Islet of Langerhans (tissue), 1 donor: ENCODE measurements around the gene SDS.
A peak's percentile ranks its signal among the peaks of the same experiment; 100 is the strongest.

Source experiments
- FAIRE-seq: peaks from one replicate; lab custom pipeline; 2011; peaks lifted over from hg19 to GRCh38; lab: Jason Lieb, UNC

SDS gene

DNA sequence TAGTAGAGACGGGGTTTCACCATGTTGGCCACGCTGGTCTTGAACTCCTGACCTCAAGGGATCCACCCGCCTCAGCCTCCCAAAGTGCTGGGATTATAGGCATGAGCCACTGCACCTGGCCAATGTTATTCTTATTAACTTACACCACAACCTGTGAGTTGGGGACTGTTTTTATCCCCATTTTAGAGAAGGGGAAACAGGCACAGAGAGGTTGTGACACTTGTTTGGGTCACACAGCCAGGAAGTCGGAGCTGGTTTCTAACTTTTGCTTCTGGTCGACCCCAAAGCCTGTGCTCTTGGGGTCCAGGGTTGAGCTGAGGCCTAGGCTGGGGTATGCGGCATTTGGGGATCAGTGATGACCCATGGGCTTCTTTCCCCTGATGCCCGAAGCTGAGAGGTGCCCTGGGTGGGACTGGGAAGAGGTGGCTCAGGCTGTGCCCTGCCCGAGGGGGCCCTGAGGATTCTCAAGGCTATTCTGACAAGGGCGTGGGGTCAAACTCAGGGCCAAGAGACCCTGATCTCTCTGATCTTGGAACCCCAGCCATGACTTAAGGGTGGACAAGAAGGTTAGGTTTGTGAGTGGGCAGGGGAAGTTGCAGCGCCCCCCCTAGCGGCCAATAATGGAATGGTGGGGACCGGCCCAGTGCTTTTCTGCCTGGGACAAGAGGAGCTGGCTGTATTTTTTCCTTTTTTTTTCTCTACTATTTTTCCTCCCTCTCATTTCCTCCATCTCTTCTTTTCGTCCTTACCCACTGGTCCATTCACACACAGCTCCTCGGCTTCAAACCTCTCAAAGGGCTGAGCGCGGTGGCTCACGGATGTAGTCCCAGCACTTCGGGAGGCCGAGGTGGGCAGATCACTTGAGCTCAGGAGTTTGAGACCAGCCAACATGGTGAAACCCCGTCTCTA is 21.5 kb upstream of the SDS start:
- no peak for FAIRE-seq

- no peak for FAIRE-seq
Measured at GRCh38 chr12:113424456-113424855, 20.8 kb upstream of the SDS start.

DNA sequence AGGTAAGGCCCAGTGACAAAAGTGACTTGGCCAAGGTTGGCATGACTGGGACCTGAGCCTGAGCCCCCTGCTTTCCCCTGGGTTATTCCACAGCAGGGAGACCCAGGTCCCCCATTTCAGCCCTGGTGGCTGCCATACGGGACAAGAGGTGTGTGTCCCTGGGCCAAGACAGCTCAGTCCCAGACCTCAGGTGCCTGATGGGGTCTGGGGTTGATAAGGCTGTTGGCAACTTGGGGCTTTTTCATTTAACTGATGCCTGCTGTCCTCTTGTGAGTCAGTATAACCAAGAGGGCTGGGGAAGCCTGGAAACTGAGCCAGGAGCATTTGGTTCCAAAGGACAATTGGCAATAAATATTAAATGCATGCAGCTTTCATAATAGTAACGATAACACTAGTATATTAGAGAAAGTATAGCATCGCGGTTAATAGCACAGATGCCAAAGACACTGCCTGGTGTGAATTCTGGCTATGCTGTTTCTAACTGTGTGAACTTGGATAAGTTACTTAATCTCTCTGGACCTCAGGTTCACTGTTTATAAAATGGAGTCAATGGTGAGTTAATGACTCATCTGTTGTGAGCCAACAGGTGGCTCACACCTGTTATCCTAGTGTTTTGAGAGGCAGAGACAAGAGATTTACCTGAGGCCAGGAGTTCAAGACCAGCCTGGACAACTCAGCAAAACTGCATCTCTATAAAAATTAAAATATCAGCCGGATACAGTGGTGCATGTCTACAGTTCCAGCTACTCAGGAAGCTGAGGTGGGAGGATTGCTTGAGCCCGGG is 19.4 kb upstream of the SDS start:
- no peak for FAIRE-seq

DNA sequence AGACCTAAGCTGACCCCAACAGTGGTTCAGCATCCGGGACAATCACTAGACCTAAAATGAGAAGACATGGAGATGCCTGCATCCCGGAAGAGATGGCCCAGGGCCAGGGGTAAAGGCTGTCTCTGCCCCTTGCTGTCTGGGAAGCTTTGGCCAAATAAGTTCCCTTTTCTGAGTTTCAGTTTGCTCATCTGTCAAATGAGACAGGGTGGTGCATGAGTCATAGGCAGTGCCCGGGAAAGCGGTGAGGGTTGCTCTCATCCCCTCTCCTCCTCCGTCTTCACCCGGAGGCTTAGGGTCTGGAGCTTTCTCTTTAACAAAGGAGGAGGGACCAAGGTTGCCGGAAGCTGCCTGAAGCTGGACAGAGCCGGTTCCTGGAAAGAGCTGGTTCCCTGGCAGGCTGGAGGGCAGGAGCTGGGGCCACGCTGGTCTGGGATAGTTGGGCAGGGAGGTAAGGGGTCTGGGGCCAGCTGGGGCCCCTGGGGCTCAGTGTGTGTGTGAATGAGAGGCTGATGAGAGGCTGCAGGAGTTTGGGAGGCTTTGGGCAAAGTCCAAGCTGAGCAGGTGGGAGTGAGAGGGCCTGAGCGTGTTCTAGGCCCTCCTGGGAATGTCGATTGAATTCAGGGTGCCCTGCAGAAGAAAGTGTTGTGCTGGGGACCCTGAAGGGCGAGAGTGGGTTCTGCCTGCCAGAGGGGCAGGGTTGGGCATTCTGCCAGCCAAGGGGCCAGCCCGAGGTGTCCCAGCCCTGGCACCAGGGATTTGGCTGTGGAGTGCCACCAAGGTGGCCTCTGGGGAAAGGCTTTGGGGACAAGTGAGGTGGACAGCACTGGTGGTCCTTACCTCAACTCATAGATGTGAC is 18.6 kb upstream of the SDS start, which contains the start of gene SDSL:
Gene SDSL (plus strand): TSS at position 351 of the 856 bp plus-strand sequence. CDS start 5,603 bp downstream, outside the sequence.
- FAIRE-seq = peak; percentile 24

GRCh38 chr12:113420996-113421595 is 17.4 kb upstream of the SDS start:
- no peak for FAIRE-seq

GRCh38 chr12:113418213-113418879 is 14.7 kb upstream of the SDS start:
- FAIRE-seq = no peak

DNA sequence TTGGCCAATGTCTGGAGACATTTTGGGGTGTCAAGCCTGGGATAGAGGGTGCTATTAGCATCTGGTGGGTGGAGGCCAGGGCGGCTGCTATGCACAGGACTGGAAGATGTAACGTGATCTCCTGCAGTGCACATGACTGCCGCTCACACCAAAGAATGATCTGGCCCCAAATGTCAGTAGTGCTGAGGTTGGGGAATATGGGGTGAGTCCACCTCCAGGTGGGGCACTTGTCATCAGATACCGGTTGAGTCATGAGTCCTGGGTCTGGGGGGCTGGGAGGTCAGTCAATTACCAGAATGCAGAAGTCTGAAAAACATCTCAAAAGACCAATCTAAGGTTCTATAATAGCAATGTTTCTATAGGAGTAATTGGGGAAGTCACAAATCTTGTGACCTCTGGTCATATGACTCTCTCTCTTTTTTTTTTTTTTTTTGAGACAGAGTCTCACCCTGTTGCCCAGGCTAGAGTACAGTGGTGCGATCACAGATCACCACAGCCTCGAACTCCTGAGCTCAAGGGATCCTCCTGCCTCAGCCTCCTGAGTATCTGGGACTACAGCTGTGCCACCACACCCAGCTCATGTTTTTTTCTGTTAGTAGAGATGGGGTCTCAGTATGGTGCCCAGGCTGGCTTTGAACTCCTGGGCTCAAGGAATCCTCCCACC is 12.5 kb upstream of the SDS start:
- FAIRE-seq = no peak

DNA sequence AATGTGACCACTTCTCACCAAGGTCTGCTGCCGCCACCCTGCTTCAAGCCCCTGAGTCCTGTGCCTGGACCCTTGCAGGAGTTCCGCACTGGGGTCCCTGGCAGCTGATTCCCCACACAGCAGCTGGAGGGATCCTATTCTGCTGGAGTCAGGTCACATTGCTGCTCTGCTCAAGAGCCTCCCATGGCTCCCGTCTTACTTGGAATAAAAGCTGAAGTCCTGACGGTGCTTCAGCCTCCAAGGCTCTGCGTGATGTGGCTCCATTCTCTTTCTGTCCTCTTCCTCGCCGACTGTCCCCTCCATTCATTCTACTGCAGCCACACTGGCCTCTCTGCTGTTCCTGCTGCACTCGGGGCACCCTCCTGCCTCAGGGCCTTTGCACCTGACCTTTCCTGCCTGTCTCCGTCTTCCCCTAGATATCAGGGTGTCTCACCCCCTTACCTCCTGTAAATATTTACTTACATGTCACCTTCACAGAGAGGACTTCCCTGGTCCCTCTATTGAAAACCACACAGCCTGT is 10.9 kb upstream of the SDS start:
- FAIRE-seq = no peak

GRCh38 chr12:113413488-113413939 is 9.8 kb upstream of the SDS start:
- FAIRE-seq = no peak

DNA sequence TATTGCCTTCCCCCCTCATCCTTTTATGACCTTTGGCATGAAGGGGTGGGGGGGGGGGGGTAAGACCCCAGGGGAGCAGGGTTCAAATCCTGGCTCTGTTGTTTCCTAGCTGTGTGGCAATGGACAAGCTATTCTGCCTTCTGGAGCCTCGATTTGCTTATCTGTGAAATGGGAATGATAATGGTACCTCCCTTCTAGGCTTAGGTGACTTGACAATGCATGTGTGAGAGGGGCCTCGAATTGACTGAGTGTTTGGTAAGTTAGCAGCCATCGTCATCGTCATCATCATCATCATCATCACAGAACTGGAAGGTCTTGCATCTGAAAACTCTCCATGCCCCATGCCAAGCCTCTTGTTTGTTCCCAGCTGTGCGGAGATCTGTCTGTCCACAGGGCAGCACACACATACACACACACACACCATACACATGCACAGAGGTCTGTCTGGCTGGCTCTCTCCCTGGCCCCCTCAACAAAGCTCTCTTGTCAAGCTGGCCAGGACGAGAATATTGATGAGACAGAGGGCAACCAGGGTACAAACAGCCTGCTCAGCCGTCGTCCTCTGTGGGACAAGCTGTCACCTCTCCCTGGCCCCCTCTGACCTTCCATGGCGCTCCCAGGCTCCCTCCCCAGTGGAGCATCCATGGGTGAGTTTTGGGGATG is 5.9 kb upstream of the SDS start:
- FAIRE-seq = no peak

DNA sequence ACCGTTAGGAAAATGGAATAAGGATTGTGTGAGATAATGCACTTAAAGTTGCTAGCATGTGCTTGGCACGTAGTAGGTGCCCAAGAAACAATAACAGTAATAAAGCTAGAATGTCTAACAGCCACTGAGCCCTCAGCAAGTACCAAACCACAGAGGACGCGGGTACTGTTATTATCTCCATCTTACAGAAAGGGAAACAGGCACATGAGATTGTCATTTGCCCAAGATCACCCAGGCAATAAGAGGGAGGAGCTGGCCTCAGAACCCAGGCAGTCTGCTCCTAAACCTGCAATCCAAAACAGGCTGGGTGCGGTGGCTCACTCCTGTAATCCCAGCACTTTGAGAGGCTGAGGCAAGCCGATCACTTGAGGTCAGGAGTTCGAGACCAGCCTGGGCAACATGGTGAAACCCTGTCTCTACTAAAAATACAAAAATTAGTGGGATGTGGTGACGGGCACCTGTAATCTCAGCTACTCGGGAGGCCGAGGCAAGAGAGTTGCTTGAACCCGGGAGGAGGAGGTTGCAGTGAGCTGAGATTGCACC is 5.1 kb upstream of the SDS start:
- no peak for FAIRE-seq

DNA sequence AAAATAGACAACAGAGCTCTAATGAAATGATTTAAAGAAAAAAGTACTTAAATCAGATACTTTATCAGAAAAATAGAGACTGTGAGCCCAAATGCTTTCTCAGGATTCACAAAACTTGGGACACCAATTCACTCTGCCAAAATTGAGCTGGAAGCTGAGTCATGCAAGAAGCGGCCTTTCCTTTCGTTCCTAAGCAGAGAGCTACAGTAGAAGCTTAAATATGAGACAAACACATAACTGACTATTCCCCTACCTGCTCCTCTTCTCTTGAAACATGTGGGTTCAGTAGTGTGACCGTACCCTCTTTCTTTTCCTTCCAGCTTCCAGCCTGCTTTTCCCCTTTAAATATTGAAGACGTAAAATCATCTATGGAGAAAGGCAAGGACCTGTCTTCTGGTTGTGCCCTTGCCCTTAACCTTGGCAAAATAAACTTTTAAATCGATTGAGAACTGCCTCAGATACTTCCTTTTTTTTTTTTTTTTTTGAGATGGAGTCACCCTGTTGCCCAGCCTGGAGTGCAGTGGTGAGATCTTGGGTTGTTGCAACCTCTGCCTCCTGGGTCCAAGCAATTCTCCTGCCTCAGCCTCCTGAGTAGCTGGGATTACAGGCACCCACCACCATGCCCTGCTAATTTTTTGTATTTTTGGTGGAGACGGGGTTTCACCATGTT is 4.4 kb upstream of the SDS start:
- FAIRE-seq = no peak

DNA sequence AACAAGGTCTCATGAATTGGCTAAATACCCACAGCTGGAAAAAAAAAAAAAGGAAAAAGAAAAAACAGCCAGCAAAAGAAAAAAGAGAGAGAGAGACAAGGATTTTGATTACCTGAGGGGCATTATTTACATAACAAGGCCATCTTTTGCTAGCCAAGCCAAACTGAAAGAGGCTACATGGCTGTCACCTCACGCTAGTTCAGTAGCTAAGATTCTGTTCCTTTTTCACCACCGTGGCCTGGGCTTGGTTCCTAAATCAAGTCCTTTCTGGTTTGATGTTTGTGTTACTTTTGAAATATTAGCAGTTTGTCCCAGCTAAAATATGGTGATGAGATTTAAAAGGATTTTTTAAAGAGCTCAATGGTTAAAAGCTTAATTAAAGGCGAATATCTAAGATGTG is 2.0 kb upstream of the SDS start:
- FAIRE-seq = no peak

GRCh38 chr12:113402586-113403260 is 964 bp downstream of the SDS start:
- no peak for FAIRE-seq

DNA sequence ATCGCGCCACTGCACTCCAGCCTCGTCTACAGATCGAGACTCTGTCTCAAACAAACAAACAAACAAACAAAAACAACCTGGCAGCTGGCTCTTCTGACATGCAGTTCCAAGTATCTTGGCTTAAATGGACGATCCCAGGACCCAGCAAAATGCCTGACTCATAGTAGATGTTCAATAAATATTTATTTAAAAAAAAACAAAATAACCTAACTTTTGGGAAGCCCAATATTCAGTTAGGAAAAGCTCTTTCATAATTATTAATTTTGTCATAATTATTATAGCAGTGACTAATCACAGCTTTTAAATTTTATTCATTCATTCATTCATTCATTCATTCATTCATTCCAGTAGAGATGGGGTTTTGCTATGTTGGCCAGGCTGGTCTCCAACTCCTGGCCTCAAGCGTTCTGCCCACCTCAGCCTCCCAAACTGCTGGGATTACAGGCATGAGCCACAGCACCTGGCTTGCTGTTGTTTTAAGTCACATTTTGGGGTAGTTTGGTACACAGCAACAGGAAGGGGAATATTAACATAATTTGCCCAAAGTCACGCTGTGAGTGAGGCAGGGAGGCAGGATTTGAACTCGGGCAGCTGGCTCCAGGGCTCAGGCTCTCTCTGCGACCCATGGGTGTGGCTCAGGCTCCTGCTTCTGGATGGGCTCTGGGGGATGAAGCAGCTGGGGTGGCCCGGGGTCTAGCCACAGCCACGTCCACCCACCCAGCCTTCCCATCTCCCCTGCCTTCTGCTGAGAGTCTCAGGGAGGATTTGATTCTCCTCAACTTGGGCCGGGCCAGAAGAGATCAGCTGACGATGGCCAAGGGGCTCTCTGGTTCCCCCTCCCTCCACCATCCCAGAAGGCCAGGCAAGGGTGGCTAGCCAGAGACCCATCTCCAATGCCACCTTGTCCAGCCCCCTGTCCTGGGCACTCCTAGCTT is 2.4 kb downstream of the SDS start:
- FAIRE-seq = no peak

DNA sequence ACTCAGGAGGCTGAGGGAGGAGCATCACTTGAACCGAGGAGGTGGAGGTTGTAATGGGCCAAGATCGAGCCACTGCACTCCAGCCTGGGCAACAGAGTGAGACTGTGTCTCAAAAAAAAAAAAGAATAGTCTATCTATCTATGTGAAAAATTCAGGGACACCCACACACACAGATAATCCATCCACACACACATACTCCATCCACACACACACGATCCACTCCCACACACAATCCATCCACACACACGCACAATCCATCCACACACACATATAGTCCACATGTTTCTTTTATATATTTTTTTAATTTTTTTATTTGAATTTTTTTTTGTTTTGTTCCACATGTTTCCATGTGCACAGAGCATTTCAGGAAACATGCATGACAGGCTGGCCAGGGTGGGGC is 3.3 kb downstream of the SDS start:
- no peak for FAIRE-seq

DNA sequence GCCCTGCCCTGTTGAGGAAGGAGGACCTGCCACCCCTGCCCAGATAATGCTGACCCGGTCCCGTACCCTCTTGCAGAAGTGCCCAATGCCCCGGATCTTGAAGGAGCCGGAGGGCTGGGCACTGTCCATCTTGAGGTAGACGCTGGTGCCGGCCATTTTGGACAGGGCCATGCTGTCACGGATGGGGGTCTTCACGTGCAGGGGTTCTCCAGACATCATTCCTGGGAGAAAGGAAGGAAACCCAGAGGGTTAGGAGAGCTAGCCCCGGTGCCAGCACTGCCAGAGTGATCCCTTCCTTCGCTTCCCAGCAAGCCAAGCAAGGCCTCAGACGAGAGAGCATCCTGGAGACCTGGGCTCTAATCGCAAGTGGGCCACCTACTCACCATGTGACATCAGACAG is 4.2 kb downstream of the SDS start:
- FAIRE-seq = no peak
